WTC11 (cell line): ENCODE data around the gene SETD4. TPM values are rescaled to one million over a fixed set of nuclear protein-coding genes. Genes with fewer than 3 reads are reported as not detected.

ENCODE experiments used
- ATAC-seq: fragments of 200-7000 bp; cut with Tn5 transposase; 2 replicates; pipeline ENCODE4 v1.10.0; 2021; ENCODE audit warnings: mild to moderate bottlenecking, moderate library complexity
- CTCF ChIA-PET: fragments of 300-600 bp; sonication (Branson Sonifier 250); formaldehyde crosslinking; loops from one replicate; lab custom pipeline; 2021; ENCODE audit warnings: antibody characterized with exemption; lab: Charles Lee
- POLR2A ChIA-PET: fragments of 350-600 bp; sonication (Branson Sonifier 250); formaldehyde crosslinking; loops from one replicate; lab custom pipeline; 2021; ENCODE audit warnings: antibody characterized with exemption; lab: Charles Lee
- DNase-seq: peaks from one replicate; pipeline ENCODE4 v3.0.0; 2021; ENCODE audit warnings: low spot score
- H3K27ac Mint-ChIP-seq: 2 replicates; pipeline ENCODE4 v1.8.0; 2021; ENCODE audit warnings: mixed read lengths
- H3K27me3 Mint-ChIP-seq: 2 replicates; pipeline ENCODE4 v1.8.0; 2021; ENCODE audit warnings: low read depth, mild to moderate bottlenecking, moderate library complexity, mixed read lengths
- H3K36me3 Mint-ChIP-seq: 2 replicates; pipeline ENCODE4 v1.8.0; 2021; ENCODE audit warnings: mixed read lengths
- H3K4me1 Mint-ChIP-seq: 2 replicates; pipeline ENCODE4 v1.8.0; 2022; ENCODE audit warnings: mixed read lengths
- H3K4me3 Mint-ChIP-seq: 2 replicates; pipeline ENCODE4 v1.8.0; 2021; ENCODE audit warnings: mild to moderate bottlenecking, moderate library complexity, mixed read lengths
- H3K9me3 Mint-ChIP-seq: 2 replicates; pipeline ENCODE4 v1.8.0; 2021; ENCODE audit warnings: mixed read lengths
- ELF4 ChIP-seq: sonication (generic); formaldehyde crosslinking; IDR thresholded peaks from 2 replicates; pipeline ENCODE4 v1.8.1; 2022; ENCODE audit warnings: low read depth, mild to moderate bottlenecking, moderate library complexity, missing genetic modification reagents
- ETV6 ChIP-seq: sonication (generic); formaldehyde crosslinking; IDR thresholded peaks from 2 replicates; pipeline ENCODE4 v1.8.1; 2022; ENCODE audit warnings: mild to moderate bottlenecking, missing genetic modification reagents
- FOXP1 ChIP-seq: sonication (generic); formaldehyde crosslinking; IDR thresholded peaks from 2 replicates; pipeline ENCODE4 v1.8.0; 2022; ENCODE audit warnings: missing genetic modification reagents, mild to moderate bottlenecking, moderate library complexity, borderline replicate concordance
- JUN ChIP-seq: sonication (generic); formaldehyde crosslinking; IDR thresholded peaks from 2 replicates; pipeline ENCODE4 v1.8.0; 2023; ENCODE audit warnings: mild to moderate bottlenecking, missing genetic modification reagents
- MXD4 ChIP-seq: fragments of 250-450 bp; sonication (Bioruptor Pico); IDR thresholded peaks from 2 replicates; pipeline ENCODE4 v1.8.0; 2021; ENCODE audit warnings: mild to moderate bottlenecking, moderate library complexity, borderline replicate concordance
- NFATC4 ChIP-seq: fragments of 250-450 bp; sonication (Bioruptor Pico); IDR thresholded peaks from 2 replicates; pipeline ENCODE4 v1.9.0; 2021; ENCODE audit warnings: mild to moderate bottlenecking
- NFE2L1 ChIP-seq: sonication (generic); formaldehyde crosslinking; IDR thresholded peaks from 2 replicates; pipeline ENCODE4 v1.8.1; 2023; ENCODE audit warnings: missing genetic modification reagents
- NR2C2 ChIP-seq: sonication (generic); formaldehyde crosslinking; IDR thresholded peaks from 2 replicates; pipeline ENCODE4 v1.8.0; 2022; ENCODE audit warnings: mild to moderate bottlenecking, missing genetic modification reagents
- NR3C1 ChIP-seq: sonication (generic); formaldehyde crosslinking; conservative IDR thresholded peaks from 2 replicates; pipeline ENCODE4 v1.8.1; 2023; ENCODE audit warnings: low read depth, mild to moderate bottlenecking, missing genetic modification reagents
- ZNF121 ChIP-seq: sonication (generic); formaldehyde crosslinking; IDR thresholded peaks from 2 replicates; pipeline ENCODE4 v1.8.0; 2023; ENCODE audit warnings: missing genetic modification reagents
- ZNF138 ChIP-seq: sonication (generic); formaldehyde crosslinking; conservative IDR thresholded peaks from 2 replicates; pipeline ENCODE4 v1.8.1; 2022; ENCODE audit warnings: mild to moderate bottlenecking, moderate library complexity, missing genetic modification reagents
- ZNF263 ChIP-seq: sonication (generic); formaldehyde crosslinking; IDR thresholded peaks from 2 replicates; pipeline ENCODE4 v1.8.1; 2022; ENCODE audit warnings: low read depth, mild to moderate bottlenecking, moderate library complexity, missing genetic modification reagents
- total RNA-seq: library from RNA; stranded (reverse); gene quantifications from 3 replicates; pipeline ENCODE4 v1.2.3, GENCODE V29; 2021
- TF ChIP-seq, protein P1 (sequence below): sonication (generic); formaldehyde crosslinking; IDR thresholded peaks from 2 replicates; pipeline ENCODE4 v1.8.0; 2023; ENCODE audit warnings: mild to moderate bottlenecking, missing genetic modification reagents
- TF ChIP-seq, protein P2 (sequence below): sonication (generic); formaldehyde crosslinking; IDR thresholded peaks from 2 replicates; pipeline ENCODE4 v1.8.1; 2023; ENCODE audit warnings: mild to moderate bottlenecking, missing genetic modification reagents, moderate library complexity
- TF ChIP-seq, protein P3 (sequence below): sonication (generic); formaldehyde crosslinking; IDR thresholded peaks from 2 replicates; pipeline ENCODE4 v1.8.1; 2022; ENCODE audit warnings: low read depth, mild to moderate bottlenecking, moderate library complexity, missing genetic modification reagents, borderline replicate concordance
- TF ChIP-seq, protein P4 (sequence below): sonication (generic); formaldehyde crosslinking; IDR thresholded peaks from 2 replicates; pipeline ENCODE4 v1.8.0; 2023; ENCODE audit warnings: missing genetic modification reagents

Gene SETD4
- total RNA-seq, 1 experiment from 2014 or later: 64.8 TPM

DNA sequence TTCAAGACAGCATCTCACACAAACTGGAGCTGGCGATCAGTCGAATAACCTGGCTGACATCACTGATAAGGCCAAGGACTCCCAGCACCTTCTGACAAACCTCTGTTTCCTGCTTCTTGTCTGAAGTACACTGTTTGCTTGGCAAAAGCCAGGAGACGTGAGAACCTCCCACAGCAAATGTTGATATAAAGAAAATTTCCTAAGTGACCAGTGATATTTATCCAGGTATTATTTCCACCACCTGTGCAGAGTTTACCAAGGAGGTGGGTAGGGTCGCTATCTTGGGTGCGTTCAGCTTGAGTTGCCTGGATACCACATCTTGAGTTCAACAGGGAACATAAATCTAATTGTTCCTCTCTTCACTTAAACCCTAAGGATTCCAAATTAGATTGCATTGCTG is 72.9 kb downstream of the SETD4 start:
- Mint-ChIP-seq H3K4me3 (no peak overlapping the region), H3K27me3 (no peaks in the 10 kb centered on the region), H3K4me1 (peaks cover 8% of the 10 kb centered on the region; the same call in 1 of the 2 replicates), H3K36me3 (peaks cover 7% of the 10 kb centered on the region), H3K9me3 (peaks cover 13% of the 10 kb centered on the region), H3K27ac (no peak overlapping the region)
- CTCF ChIA-PET: interaction anchor here (1.4 kb wide), 1 partner anchor 12 kb away, joined by 3 read pairs; no protein-coding TSS in a partner anchor
- POLR2A ChIA-PET: no interaction called here
- DNase-seq: no peak
- TF ChIP-seq, protein P1, sequence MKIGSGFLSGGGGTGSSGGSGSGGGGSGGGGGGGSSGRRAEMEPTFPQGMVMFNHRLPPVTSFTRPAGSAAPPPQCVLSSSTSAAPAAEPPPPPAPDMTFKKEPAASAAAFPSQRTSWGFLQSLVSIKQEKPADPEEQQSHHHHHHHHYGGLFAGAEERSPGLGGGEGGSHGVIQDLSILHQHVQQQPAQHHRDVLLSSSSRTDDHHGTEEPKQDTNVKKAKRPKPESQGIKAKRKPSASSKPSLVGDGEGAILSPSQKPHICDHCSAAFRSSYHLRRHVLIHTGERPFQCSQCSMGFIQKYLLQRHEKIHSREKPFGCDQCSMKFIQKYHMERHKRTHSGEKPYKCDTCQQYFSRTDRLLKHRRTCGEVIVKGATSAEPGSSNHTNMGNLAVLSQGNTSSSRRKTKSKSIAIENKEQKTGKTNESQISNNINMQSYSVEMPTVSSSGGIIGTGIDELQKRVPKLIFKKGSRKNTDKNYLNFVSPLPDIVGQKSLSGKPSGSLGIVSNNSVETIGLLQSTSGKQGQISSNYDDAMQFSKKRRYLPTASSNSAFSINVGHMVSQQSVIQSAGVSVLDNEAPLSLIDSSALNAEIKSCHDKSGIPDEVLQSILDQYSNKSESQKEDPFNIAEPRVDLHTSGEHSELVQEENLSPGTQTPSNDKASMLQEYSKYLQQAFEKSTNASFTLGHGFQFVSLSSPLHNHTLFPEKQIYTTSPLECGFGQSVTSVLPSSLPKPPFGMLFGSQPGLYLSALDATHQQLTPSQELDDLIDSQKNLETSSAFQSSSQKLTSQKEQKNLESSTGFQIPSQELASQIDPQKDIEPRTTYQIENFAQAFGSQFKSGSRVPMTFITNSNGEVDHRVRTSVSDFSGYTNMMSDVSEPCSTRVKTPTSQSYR: no peak
- TF ChIP-seq ETV6 (CRISPR knock-in tag) (no peak), JUN (CRISPR knock-in tag) (no peak), NFATC4 (CRISPR knock-in tag) (no peak), ZNF121 (CRISPR knock-in tag) (no peak), NR3C1 (CRISPR knock-in tag) (no peak)
- no peak for ATAC-seq

DNA sequence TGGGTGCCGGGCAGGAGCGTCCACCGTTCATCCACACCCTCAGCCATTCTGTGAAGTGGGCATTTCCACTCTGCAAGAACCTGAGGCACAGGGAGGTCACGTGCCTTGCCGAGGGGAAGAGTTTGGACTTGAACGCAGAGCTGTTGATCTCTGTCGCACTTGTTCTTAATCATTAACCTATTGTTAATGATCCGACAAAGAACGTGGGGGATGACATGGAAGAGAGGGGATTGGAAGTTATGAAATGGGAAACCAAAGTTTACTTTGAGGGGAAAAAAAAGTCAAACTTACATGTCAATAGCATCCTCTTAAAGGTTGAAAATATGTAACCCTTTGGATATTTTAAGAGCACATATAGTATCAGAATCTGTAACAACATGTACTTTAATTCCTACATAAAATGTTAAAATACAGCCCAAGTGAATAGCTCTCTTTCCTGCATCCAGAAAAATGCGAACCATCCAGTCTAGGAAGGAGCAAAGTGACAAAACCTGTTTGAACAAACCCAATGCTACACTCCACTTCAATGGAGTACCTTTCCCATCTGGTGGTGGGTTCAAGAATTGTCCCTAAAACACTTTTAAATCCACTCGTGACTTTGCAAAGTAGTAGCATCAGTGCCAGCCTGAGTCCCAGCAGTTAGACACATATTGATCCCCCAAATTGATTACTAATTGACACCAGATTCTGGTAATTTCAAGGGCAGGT is 75.5 kb downstream of the SETD4 start:
- no peak; the same call in 1 of the 2 replicates for ATAC-seq
- ChIA-PET CTCF (no interaction called here), POLR2A (no interaction called here)
- no peaks in the 10 kb centered on the region; the same call in 1 of the 2 replicates for H3K27me3 Mint-ChIP-seq
- H3K27ac Mint-ChIP-seq: no peak overlapping the region
- H3K36me3 Mint-ChIP-seq: peaks cover 7% of the 10 kb centered on the region
- H3K4me1 Mint-ChIP-seq: peaks cover 8% of the 10 kb centered on the region; the same call in 1 of the 2 replicates
- peaks cover 15% of the 10 kb centered on the region for H3K9me3 Mint-ChIP-seq
- H3K4me3 Mint-ChIP-seq: no peak overlapping the region
- no peak for TF ChIP-seq NFE2L1 (CRISPR knock-in tag)
- TF ChIP-seq ELF4: no peak
- TF ChIP-seq ZNF138: no peak
- no peak for TF ChIP-seq NFATC4 (CRISPR knock-in tag)
- no peak for TF ChIP-seq NR2C2 (CRISPR knock-in tag)
- TF ChIP-seq, protein P2, sequence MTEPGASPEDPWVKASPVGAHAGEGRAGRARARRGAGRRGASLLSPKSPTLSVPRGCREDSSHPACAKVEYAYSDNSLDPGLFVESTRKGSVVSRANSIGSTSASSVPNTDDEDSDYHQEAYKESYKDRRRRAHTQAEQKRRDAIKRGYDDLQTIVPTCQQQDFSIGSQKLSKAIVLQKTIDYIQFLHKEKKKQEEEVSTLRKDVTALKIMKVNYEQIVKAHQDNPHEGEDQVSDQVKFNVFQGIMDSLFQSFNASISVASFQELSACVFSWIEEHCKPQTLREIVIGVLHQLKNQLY (CRISPR knock-in tag): no peak
- TF ChIP-seq, protein P3, sequence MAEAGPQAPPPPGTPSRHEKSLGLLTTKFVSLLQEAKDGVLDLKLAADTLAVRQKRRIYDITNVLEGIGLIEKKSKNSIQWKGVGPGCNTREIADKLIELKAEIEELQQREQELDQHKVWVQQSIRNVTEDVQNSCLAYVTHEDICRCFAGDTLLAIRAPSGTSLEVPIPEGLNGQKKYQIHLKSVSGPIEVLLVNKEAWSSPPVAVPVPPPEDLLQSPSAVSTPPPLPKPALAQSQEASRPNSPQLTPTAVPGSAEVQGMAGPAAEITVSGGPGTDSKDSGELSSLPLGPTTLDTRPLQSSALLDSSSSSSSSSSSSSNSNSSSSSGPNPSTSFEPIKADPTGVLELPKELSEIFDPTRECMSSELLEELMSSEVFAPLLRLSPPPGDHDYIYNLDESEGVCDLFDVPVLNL (CRISPR knock-in tag): no peak
- TF ChIP-seq, protein P4, sequence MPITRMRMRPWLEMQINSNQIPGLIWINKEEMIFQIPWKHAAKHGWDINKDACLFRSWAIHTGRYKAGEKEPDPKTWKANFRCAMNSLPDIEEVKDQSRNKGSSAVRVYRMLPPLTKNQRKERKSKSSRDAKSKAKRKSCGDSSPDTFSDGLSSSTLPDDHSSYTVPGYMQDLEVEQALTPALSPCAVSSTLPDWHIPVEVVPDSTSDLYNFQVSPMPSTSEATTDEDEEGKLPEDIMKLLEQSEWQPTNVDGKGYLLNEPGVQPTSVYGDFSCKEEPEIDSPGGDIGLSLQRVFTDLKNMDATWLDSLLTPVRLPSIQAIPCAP (CRISPR knock-in tag): no peak
- TF ChIP-seq MXD4: no peak
- TF ChIP-seq FOXP1 (CRISPR knock-in tag): no peak
- TF ChIP-seq ZNF263 (CRISPR knock-in tag): no peak
- TF ChIP-seq, all 79 proteins: peak for 0
- DNase-seq: no peak

Other genes with a start within 250 kb of the SETD4 start
- gene CBR1, start 9.5 kb upstream of the SETD4 start, total RNA-seq: 167 to 172 TPM (median 170 TPM) in 3 replicates
- 4.2 to 12.9 TPM (median 5.2 TPM) in 3 replicates for gene CBR3, start 74.6 kb upstream of the SETD4 start, total RNA-seq
- gene DOP1B, start 96.3 kb upstream of the SETD4 start, total RNA-seq: 8.3 to 11.4 TPM (median 9.1 TPM) in 3 replicates